PC-9 (cell line): ENCODE data around the gene JAG2.

Source experiments
- EZH2 ChIP-seq: fragments of 200-600 bp; sonication (generic); IDR thresholded peaks from 2 replicates; pipeline ENCODE4 v1.8.0; 2017; ENCODE audit warnings: antibody characterized with exemption, low read depth
- TF ChIP-seq, protein P1 (sequence below): fragments of 200-600 bp; sonication (generic); conservative IDR thresholded peaks from 2 replicates; pipeline ENCODE4 v1.6.1; 2017; ENCODE audit warnings: mixed run types, antibody characterized with exemption, mild to moderate bottlenecking, moderate library complexity

- TF ChIP-seq, protein P1, sequence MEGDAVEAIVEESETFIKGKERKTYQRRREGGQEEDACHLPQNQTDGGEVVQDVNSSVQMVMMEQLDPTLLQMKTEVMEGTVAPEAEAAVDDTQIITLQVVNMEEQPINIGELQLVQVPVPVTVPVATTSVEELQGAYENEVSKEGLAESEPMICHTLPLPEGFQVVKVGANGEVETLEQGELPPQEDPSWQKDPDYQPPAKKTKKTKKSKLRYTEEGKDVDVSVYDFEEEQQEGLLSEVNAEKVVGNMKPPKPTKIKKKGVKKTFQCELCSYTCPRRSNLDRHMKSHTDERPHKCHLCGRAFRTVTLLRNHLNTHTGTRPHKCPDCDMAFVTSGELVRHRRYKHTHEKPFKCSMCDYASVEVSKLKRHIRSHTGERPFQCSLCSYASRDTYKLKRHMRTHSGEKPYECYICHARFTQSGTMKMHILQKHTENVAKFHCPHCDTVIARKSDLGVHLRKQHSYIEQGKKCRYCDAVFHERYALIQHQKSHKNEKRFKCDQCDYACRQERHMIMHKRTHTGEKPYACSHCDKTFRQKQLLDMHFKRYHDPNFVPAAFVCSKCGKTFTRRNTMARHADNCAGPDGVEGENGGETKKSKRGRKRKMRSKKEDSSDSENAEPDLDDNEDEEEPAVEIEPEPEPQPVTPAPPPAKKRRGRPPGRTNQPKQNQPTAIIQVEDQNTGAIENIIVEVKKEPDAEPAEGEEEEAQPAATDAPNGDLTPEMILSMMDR = no peak
- TF ChIP-seq EZH2 = no peak
Observed at GRCh38 chr14:105153739-105154475, 14.7 kb downstream of the JAG2 start.
